HG03097 (cell line): ENCODE data around the gene OTOP1.
"Not testable (repeated sequence)": the region's sequence is repeated elsewhere in the genome, so short reads cannot be mapped to it uniquely, and the experiment has no call there.

ENCODE experiments used
- ATAC-seq: cut with Tn5 transposase; IDR thresholded peaks from one replicate; pipeline ENCODE4 v1.9.1; 2021; ENCODE audit not compliant: unreplicated experiment, low FRiP score

Gene OTOP1

GRCh38 chr4:4239551-4239950 is 12.8 kb upstream of the OTOP1 start:
- not testable (repeated sequence) for ATAC-seq

- no peak for ATAC-seq
Measured at GRCh38 chr4:4233610-4234009, 6.9 kb upstream of the OTOP1 start.

- ATAC-seq = no peak
Measured at GRCh38 chr4:4228356-4228668, 1.6 kb upstream of the OTOP1 start.

GRCh38 chr4:4227510-4228355 is 1.0 kb upstream of the OTOP1 start:
- ATAC-seq = no peak

GRCh38 chr4:4225915-4226605 is 669 bp downstream of the OTOP1 start:
- ATAC-seq = no peak

GRCh38 chr4:4217113-4217512 is 9.6 kb downstream of the OTOP1 start:
- no peak for ATAC-seq

GRCh38 chr4:4216648-4217047 is 10.1 kb downstream of the OTOP1 start:
- ATAC-seq = no peak

GRCh38 chr4:4213674-4214073 is 13.1 kb downstream of the OTOP1 start:
- not testable (repeated sequence) for ATAC-seq

- ATAC-seq = no peak
Measured at GRCh38 chr4:4206204-4206603, 20.5 kb downstream of the OTOP1 start.

GRCh38 chr4:4204401-4204745 is 22.4 kb downstream of the OTOP1 start:
- ATAC-seq = no peak

- no peak for ATAC-seq
Measured at GRCh38 chr4:4203688-4204400, 22.9 kb downstream of the OTOP1 start.

- ATAC-seq = no peak
Measured at GRCh38 chr4:4202510-4202909, 24.2 kb downstream of the OTOP1 start.

GRCh38 chr4:4200624-4201023 is 26.1 kb downstream of the OTOP1 start:
- ATAC-seq = no peak

- no peak for ATAC-seq
Measured at GRCh38 chr4:4195354-4195753, 31.4 kb downstream of the OTOP1 start.

- ATAC-seq = not testable (repeated sequence)
Measured at GRCh38 chr4:4188557-4188956, 38.2 kb downstream of the OTOP1 start.

GRCh38 chr4:4185528-4185927 is 41.2 kb downstream of the OTOP1 start:
- ATAC-seq = no peak

- ATAC-seq = no peak
Measured at GRCh38 chr4:4182835-4183568, 43.7 kb downstream of the OTOP1 start.

GRCh38 chr4:4170596-4171150 is 56.1 kb downstream of the OTOP1 start:
- ATAC-seq = no peak

- ATAC-seq = not testable (repeated sequence)
Measured at GRCh38 chr4:4167981-4168780, 58.5 kb downstream of the OTOP1 start.

GRCh38 chr4:4166986-4167385 is 59.7 kb downstream of the OTOP1 start:
- ATAC-seq = not testable (repeated sequence)
